WTC11 (cell line): Measurements from ENCODE around the gene PRKN. TPM values are rescaled to one million over a fixed set of nuclear protein-coding genes. Genes with fewer than 3 reads are reported as not detected.

Experiments used
- ATAC-seq: fragments of 200-7000 bp; cut with Tn5 transposase; 2 replicates; pipeline ENCODE4 v1.10.0; 2021; ENCODE audit warnings: mild to moderate bottlenecking, moderate library complexity
- CTCF ChIA-PET: fragments of 300-600 bp; sonication (Branson Sonifier 250); formaldehyde crosslinking; loops from one replicate; lab custom pipeline; 2021; ENCODE audit warnings: antibody characterized with exemption; lab: Charles Lee
- POLR2A ChIA-PET: fragments of 350-600 bp; sonication (Branson Sonifier 250); formaldehyde crosslinking; loops from one replicate; lab custom pipeline; 2021; ENCODE audit warnings: antibody characterized with exemption; lab: Charles Lee
- DNase-seq: peaks from one replicate; pipeline ENCODE4 v3.0.0; 2021; ENCODE audit warnings: low spot score
- H3K27ac Mint-ChIP-seq: 2 replicates; pipeline ENCODE4 v1.8.0; 2021; ENCODE audit warnings: mixed read lengths
- H3K27me3 Mint-ChIP-seq: 2 replicates; pipeline ENCODE4 v1.8.0; 2021; ENCODE audit warnings: low read depth, mild to moderate bottlenecking, moderate library complexity, mixed read lengths
- H3K36me3 Mint-ChIP-seq: 2 replicates; pipeline ENCODE4 v1.8.0; 2021; ENCODE audit warnings: mixed read lengths
- H3K4me1 Mint-ChIP-seq: 2 replicates; pipeline ENCODE4 v1.8.0; 2022; ENCODE audit warnings: mixed read lengths
- H3K4me3 Mint-ChIP-seq: 2 replicates; pipeline ENCODE4 v1.8.0; 2021; ENCODE audit warnings: mild to moderate bottlenecking, moderate library complexity, mixed read lengths
- H3K9me3 Mint-ChIP-seq: 2 replicates; pipeline ENCODE4 v1.8.0; 2021; ENCODE audit warnings: mixed read lengths
- CBFB ChIP-seq: sonication (generic); formaldehyde crosslinking; IDR thresholded peaks from 2 replicates; pipeline ENCODE4 v1.8.1; 2022; ENCODE audit warnings: mild to moderate bottlenecking, low read depth, missing genetic modification reagents
- CTCF ChIP-seq: fragments of 200-600 bp; IDR thresholded peaks from 2 replicates; pipeline ENCODE4 v1.8.0; 2022; ENCODE audit warnings: antibody characterized with exemption
- IRF2 ChIP-seq: sonication (generic); formaldehyde crosslinking; IDR thresholded peaks from 2 replicates; pipeline ENCODE4 v1.8.0; 2022; ENCODE audit warnings: low read depth, missing genetic modification reagents, borderline replicate concordance
- JAZF1 ChIP-seq: fragments of 250-450 bp; sonication (Bioruptor Pico); IDR thresholded peaks from 2 replicates; pipeline ENCODE4 v1.9.0; 2021; ENCODE audit warnings: moderate library complexity, mild to moderate bottlenecking, inconsistent platforms
- NFATC4 ChIP-seq: fragments of 250-450 bp; sonication (Bioruptor Pico); IDR thresholded peaks from 2 replicates; pipeline ENCODE4 v1.9.0; 2021; ENCODE audit warnings: mild to moderate bottlenecking
- NFE2L1 ChIP-seq: sonication (generic); formaldehyde crosslinking; IDR thresholded peaks from 2 replicates; pipeline ENCODE4 v1.8.1; 2023; ENCODE audit warnings: missing genetic modification reagents
- NFYB ChIP-seq: sonication (generic); formaldehyde crosslinking; conservative IDR thresholded peaks from 2 replicates; pipeline ENCODE4 v1.8.0; 2022; ENCODE audit warnings: low read depth, missing genetic modification reagents
- TCF7 ChIP-seq: sonication (generic); formaldehyde crosslinking; IDR thresholded peaks from 2 replicates; pipeline ENCODE4 v1.8.0; 2022; ENCODE audit warnings: mild to moderate bottlenecking, low read depth, missing genetic modification reagents, moderate library complexity
- USF1 ChIP-seq: sonication (generic); formaldehyde crosslinking; IDR thresholded peaks from 2 replicates; pipeline ENCODE4 v1.8.0; 2022; ENCODE audit warnings: mild to moderate bottlenecking, missing genetic modification reagents
- ZNF138 ChIP-seq: sonication (generic); formaldehyde crosslinking; conservative IDR thresholded peaks from 2 replicates; pipeline ENCODE4 v1.8.1; 2022; ENCODE audit warnings: mild to moderate bottlenecking, moderate library complexity, missing genetic modification reagents
- ZNF416 ChIP-seq: fragments of 250-450 bp; sonication (Bioruptor Pico); IDR thresholded peaks from 2 replicates; pipeline ENCODE4 v1.9.0; 2021; ENCODE audit warnings: mild to moderate bottlenecking, inconsistent platforms
- ZNF423 ChIP-seq: fragments of 250-450 bp; sonication (Bioruptor Pico); IDR thresholded peaks from 2 replicates; pipeline ENCODE4 v2.1.2; 2022; ENCODE audit warnings: mild to moderate bottlenecking, moderate library complexity
- ZNF532 ChIP-seq: fragments of 250-450 bp; sonication (Bioruptor Pico); IDR thresholded peaks from 2 replicates; pipeline ENCODE4 v1.9.0; 2021; ENCODE audit warnings: mild to moderate bottlenecking, borderline replicate concordance
- total RNA-seq: library from RNA; stranded (reverse); gene quantifications from 3 replicates; pipeline ENCODE4 v1.2.3, GENCODE V29; 2021
- TF ChIP-seq, protein P1 (sequence below): sonication (generic); formaldehyde crosslinking; IDR thresholded peaks from 2 replicates; pipeline ENCODE4 v1.8.1; 2023; ENCODE audit warnings: mild to moderate bottlenecking, missing genetic modification reagents, moderate library complexity
- TF ChIP-seq, protein P2 (sequence below): fragments of 250-450 bp; sonication (Bioruptor Pico); conservative IDR thresholded peaks from 2 replicates; pipeline ENCODE4 v1.9.0; 2021; ENCODE audit warnings: mild to moderate bottlenecking

Gene PRKN
- total RNA-seq, 1 experiment from 2014 or later: 0.59 TPM

DNA sequence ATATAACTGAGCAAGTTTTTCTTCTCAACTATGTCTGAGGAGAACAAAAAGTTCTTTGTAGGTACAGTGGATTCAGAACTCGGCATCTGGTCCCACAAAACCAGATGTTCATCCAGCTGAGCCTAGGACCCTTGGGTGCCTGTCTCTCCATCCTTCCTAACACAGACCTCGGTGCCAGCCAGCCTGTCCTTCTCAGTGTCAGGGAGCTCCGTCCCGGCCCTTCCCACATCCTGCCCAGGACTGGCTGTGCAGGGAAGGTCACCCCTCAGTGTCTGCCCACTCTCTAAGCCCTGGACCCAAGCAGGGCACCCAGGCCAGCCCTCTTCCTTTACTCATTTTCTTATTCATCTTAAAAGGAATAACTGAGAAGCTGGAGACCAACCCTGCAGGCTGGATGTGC lies 1421.7 kb downstream of the PRKN start (continued):
- no peak for TF ChIP-seq CBFB (CRISPR knock-in tag)
- TF ChIP-seq ZNF532 (CRISPR knock-in tag): no peak
- no peak for TF ChIP-seq ZNF416 (CRISPR knock-in tag)
- TF ChIP-seq NFATC4: no peak
- no peak for TF ChIP-seq ZNF423
- TF ChIP-seq, protein P1, sequence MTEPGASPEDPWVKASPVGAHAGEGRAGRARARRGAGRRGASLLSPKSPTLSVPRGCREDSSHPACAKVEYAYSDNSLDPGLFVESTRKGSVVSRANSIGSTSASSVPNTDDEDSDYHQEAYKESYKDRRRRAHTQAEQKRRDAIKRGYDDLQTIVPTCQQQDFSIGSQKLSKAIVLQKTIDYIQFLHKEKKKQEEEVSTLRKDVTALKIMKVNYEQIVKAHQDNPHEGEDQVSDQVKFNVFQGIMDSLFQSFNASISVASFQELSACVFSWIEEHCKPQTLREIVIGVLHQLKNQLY (CRISPR knock-in tag): no peak
- no peak for TF ChIP-seq JAZF1 (CRISPR knock-in tag)
- no peak for TF ChIP-seq CTCF
- TF ChIP-seq, protein P2, sequence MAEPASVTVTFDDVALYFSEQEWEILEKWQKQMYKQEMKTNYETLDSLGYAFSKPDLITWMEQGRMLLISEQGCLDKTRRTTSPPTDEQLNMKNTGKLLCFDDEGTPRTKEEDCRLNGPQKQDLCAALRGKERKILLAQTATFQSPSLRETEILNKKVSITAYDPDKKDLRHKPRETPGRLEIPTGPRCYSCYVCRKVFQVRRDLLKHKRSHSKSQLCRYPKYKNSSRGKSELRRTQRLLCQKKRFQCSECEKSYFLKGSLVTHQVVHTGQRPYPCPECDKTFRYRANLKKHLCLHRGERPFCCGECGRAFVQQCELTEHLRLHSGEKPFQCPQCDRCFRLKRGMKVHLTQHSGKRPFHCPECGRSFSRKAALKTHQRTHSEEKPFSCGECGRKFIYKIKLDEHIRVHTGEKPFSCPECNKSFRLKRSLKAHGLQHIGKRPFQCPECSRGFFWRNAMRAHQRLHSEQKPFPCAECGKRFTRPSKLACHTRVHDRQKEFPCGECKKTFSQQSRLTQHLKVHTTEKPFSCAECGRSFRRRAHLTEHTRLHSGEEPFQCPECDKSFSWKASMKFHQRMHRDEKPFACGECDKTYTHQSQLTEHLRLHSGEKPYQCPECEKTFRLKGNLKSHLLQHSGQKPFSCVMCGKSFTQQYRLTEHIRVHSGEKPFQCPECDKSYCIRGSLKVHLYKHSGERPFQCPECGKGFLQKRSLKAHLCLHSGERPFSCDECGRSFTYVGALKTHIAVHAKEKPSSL (CRISPR knock-in tag): no peak
- no peak for TF ChIP-seq IRF2 (CRISPR knock-in tag)
- TF ChIP-seq ZNF138 (CRISPR knock-in tag): no peak
- TF ChIP-seq USF1: no peak

- Mint-ChIP-seq H3K4me1 (peaks cover 17% of the 10 kb centered on the region), H3K9me3 (peaks cover 43% of the 10 kb centered on the region), H3K36me3 (peaks cover 20% of the 10 kb centered on the region), H3K4me3 (no peak overlapping the region), H3K27ac (no peak overlapping the region), H3K27me3 (peaks cover 13% of the 10 kb centered on the region)
- ChIA-PET CTCF (no interaction called here), POLR2A (no interaction called here)
- ATAC-seq (no peak), DNase-seq (no peak)
- TF ChIP-seq NFE2L1 (CRISPR knock-in tag) (no peak), TCF7 (CRISPR knock-in tag) (no peak), NFYB (no peak)
These were observed 1423.8 kb downstream of the PRKN start for GRCh38 chr6:161303628-161304340.
